Endometrial microvascular endothelial cells (primary cell): ENCODE results near the gene OR51A7. TPM values are rescaled to one million over a fixed set of nuclear protein-coding genes. Genes with fewer than 3 reads are reported as not detected.
"Not testable (repeated sequence)": the region's sequence is repeated elsewhere in the genome, so short reads cannot be mapped to it uniquely, and the experiment has no call there.

ENCODE experiments used
- in situ Hi-C: cut with HindIII; loops from 2 replicates; pipeline ENCODE4 v1.10.0; 2017; ENCODE audit warnings: low sequenced_read_pairs, low pct_unique_long_range_greater_than_20kb; ENCODE audit errors: inconsistent ontology term
- total RNA-seq: library from RNA; depleted of rRNA; stranded (reverse); fragments of >200 nt; gene quantifications from one replicate; pipeline ENCODE4 v1.2.3, GENCODE V29; 2015; ENCODE audit errors: inconsistent ontology term

The OR51A7 gene, protein sequence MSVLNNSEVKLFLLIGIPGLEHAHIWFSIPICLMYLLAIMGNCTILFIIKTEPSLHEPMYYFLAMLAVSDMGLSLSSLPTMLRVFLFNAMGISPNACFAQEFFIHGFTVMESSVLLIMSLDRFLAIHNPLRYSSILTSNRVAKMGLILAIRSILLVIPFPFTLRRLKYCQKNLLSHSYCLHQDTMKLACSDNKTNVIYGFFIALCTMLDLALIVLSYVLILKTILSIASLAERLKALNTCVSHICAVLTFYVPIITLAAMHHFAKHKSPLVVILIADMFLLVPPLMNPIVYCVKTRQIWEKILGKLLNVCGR
- total RNA-seq = not detected

DNA sequence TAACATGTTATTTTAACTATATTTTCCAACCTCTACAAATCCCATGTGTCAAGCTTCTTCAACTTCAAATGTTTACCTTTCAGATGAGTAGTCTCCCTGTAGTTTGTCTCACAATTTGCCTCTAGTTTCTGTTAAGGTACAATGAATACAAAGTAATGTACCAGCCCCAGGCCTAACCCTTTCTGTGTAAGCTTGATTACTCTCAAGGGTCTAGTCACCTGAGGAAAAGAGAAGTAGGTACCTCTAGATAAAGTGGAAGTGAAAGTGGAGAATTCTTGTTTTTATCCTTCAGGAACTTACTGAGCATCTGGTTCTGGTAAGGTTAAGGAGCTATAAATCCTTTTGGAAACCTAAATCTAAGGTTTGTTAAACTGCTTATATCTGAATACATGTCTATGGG, at the start of gene OR51A7:
Gene OR51A7, plus strand, starts transcription at position 300 of the 400 bp plus-strand sequence. CDS start 3,587 bp downstream, outside the sequence.
- in situ Hi-C loops = no loop called here

DNA sequence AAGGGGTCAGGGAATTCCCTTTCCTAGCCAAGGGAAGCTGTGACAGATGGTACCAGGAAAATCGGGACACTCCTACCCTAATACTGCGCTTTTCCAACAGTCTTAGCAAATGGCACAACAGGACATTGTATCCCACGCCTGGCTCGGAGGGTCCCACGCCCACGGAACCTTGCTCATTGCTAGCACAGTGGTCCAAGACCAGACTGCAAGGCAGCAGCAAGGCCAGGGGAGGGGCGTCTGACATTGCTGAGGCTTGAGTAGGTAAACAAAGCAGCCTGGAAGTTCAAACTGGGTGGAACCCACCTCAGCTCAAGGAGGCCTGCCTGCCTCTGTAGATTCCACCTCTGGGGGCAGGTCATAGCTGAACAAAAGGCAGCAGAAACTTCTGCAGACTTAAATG, 49.3 kb upstream of the OR51A7 start:
- in situ Hi-C loops = not testable (repeated sequence)

GRCh38 chr11:4862447-4863236, 40.9 kb upstream of the OR51A7 start:
- in situ Hi-C loops = no loop called here

- in situ Hi-C loops = no loop called here
These were observed 39.7 kb upstream of the OR51A7 start for GRCh38 chr11:4863876-4864275.

DNA sequence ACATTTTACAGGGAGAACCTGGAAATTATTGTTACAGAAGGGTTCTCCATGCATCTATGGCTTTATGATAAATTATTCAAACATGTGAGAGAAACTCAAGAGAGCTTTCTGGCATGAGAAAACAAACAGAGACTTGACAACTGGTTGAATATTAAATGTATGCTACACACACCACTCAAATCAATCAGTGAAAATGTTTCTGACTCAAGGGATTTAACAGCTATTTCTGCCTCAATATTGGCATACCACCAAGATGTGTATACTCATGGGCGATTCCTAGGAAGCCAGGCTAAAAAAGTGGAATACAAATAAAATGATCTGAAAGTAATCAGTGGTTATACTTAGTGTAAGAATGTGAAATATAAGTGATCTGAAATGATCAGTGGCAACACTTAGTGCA, 37.7 kb upstream of the OR51A7 start:
- in situ Hi-C loops = no loop called here

DNA sequence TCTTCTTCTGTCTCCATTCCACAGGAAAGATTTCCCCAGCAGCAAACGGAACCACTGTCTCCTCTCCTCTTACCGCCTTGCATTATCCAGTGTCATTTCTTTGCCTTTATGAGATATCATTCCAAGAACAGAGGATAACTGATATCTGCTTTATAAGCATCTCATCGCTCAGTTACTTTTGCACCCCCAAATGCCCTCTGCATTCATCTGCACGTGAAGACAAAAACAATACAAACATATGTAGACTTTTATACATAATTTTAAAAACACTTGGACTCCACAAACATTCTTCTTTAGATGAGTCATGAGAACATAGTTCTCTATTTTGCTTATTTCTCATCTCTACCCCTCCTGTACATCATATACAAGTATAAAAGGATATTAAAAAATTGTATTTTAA, 22.4 kb upstream of the OR51A7 start:
- in situ Hi-C loops = no loop called here

DNA sequence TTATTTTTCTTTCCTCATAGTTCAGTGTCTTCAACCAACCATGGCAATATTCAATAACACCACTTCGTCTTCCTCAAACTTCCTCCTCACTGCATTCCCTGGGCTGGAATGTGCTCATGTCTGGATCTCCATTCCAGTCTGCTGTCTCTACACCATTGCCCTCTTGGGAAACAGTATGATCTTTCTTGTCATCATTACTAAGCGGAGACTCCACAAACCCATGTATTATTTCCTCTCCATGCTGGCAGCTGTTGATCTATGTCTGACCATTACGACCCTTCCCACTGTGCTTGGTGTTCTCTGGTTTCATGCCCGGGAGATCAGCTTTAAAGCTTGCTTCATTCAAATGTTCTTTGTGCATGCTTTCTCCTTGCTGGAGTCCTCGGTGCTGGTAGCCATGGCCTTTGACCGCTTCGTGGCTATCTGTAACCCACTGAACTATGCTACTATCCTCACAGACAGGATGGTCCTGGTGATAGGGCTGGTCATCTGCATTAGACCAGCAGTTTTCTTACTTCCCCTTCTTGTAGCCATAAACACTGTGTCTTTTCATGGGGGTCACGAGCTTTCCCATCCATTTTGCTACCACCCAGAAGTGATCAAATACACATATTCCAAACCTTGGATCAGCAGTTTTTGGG, 21.6 kb upstream of the OR51A7 start, which contains the start of gene OR51T1:
Gene OR51T1, plus strand, starts transcription at position 41 of the 641 bp plus-strand sequence. Its CDS starts 0 bp downstream, at position 41.
- in situ Hi-C loops = no loop called here

DNA sequence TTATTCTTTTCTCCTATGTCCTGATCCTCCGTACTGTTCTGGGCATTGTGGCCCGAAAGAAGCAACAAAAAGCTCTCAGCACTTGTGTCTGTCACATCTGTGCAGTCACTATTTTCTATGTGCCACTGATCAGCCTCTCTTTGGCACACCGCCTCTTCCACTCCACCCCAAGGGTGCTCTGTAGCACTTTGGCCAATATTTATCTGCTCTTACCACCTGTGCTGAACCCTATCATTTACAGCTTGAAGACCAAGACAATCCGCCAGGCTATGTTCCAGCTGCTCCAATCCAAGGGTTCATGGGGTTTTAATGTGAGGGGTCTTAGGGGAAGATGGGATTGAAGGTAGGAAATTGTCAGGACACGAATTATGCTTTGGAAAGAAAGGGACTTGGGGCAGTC, 21.0 kb upstream of the OR51A7 start:
- in situ Hi-C loops = no loop called here

DNA sequence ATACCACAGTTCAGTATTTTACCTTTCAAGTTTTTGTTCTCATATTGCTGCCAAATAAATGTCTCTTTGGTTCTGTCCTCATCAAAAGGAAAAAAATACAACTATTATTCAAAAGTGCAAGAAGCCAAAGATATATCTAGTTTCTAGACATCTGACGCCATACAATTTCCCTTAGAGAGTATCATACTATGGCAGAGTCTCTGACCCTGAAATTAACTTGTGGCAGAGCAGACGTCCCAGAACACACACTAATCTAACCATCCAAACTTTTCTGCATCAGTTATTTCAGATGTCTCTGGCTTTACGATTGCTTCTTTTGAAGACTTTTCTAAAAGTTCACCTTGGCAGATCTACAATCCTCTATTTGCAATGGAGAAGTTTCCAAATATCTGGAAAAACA, 19.2 kb upstream of the OR51A7 start:
- in situ Hi-C loops = no loop called here

- in situ Hi-C loops = no loop called here
These were observed 17.4 kb upstream of the OR51A7 start for GRCh38 chr11:4886186-4886585.

GRCh38 chr11:4887591-4887990, 16.0 kb upstream of the OR51A7 start:
- in situ Hi-C loops = no loop called here

GRCh38 chr11:4890279-4890678, 13.3 kb upstream of the OR51A7 start:
- in situ Hi-C loops = no loop called here

GRCh38 chr11:4891996-4892640, 11.5 kb upstream of the OR51A7 start:
- in situ Hi-C loops = no loop called here

DNA sequence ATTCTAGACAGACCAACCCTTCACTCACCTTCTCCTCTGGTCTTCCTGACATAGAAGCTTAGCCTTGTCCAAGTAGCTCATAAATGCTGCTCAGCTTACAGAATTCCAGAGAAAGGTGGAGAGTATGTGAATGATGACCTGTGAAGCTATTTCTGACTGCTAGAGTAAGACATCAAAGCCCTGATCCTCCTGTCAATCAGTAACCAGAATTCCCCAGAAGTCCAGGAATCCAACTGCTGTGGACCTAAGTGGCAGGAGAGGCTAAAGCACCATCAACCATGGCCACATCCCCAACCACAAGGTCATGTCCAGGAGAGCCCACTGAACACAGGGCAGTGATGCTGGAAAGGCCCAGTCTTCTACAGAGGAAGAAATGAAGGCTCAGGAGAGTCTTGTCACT, 13.0 kb downstream of the OR51A7 start:
- in situ Hi-C loops = no loop called here

- in situ Hi-C loops = no loop called here
These were observed 15.7 kb downstream of the OR51A7 start, which contains the start of gene OR51G2 for GRCh38 chr11:4919250-4919649. Gene OR51G2, minus strand, starts transcription at chr11:4919350. Its CDS starts 3,687 bp downstream, at chr11:4915663.

DNA sequence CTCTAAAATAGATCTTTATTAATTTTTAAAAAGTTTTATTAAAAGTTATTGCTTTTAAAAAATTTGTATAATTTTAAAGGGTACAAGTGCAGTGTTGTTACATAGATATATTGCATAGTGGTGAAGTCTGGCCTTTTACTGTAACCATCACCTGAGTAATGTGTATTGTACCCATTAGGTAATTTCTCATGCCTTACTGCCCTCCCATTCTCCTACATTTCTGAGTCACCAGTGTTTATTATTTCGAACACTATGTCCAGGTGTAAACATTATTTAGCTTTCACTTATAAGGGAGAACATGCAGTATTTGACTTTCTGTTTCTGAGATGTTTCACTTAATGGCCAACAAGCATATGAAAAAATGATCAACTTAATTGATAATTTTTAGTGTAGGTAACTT, 18.2 kb downstream of the OR51A7 start:
- in situ Hi-C loops = no loop called here

- in situ Hi-C loops = no loop called here
These were observed 18.7 kb downstream of the OR51A7 start for GRCh38 chr11:4922304-4922703.

DNA sequence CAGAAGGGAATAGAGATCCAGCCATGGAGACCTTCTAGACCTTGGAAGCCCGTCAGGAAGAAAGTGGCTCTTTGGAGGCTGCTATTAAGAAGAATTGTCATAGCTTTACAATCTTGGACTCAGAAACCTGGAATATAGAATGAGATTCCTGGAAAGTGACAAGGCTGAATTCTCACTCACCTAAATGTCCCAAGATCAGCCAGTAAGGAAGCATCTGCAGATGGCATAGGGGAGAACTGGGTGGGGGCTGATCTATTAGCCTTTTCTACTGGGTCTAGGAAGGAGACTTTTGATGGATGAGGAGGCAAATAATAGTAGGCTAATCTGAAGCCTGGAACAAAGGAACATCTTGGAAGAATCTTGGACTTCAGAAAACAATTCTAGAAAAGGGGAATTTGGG, 20.7 kb downstream of the OR51A7 start, which contains the start of gene OR51G1:
Gene OR51G1, minus strand, starts transcription at position 101 of the 400 bp plus-strand sequence. Its CDS starts 0 bp downstream, at position 101.
- in situ Hi-C loops = no loop called here

- in situ Hi-C loops = no loop called here
These were observed 23.0 kb downstream of the OR51A7 start for GRCh38 chr11:4926608-4927007.
